ENCODE results near the gene LAMTOR2. TPM values are rescaled to one million over a fixed set of nuclear protein-coding genes. Genes with fewer than 3 reads are reported as not detected.

LAMTOR2 gene
- polyA plus RNA-seq, 1 donor from 2014 or later, result 81.3 TPM

DNA sequence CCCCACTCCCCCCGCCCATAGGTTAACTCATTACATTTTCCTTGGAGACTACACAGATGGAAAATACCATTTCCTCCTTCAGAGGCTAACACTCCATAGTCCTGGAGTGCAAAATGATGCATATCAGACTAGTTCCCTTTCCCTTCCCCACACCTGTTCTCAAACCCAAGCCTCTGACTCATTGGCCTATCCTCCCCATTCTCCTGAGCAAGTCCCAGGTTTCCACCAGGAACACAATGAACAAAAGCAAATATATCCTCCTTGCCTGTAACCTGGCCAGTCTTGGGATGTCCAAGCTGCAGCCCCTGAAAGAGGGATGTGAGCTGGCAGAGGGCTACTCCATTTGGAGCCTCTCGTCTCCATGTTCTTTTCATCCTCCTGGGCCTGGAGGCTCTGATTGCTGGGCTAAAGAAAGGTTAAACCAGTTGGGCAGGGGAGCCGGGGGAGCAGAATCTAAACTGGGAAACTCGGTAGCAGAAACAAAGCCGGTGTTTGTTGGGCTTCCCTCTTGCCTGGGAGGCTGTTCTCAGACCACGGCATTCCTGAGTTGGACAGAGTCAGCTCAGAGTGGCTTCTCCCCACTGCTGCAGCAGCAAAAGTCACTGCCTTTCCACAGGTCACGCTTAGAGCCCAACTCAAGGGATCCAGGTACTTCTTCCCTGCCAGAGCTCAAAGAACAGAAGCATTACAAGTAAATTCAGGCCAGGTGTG, 47.8 kb upstream of the LAMTOR2 start:
- H3K9me3 ChIP-seq (ENCODE audit: low read length), result no peaks in the 10 kb centered on the region
- H3K36me3 ChIP-seq (ENCODE audit: insufficient read depth, low read length), result no peaks in the 10 kb centered on the region
- no peak overlapping the region for H3K9ac ChIP-seq (ENCODE audit: low read length)
- no peak overlapping the region for H3K4me2 ChIP-seq (ENCODE audit: low read length)
- no peak overlapping the region for H3K27ac ChIP-seq (ENCODE audit: low read length)
- H3K4me3 ChIP-seq (ENCODE audit: low read length), result no peak overlapping the region
- no peaks in the 10 kb centered on the region for H3F3A ChIP-seq (ENCODE audit: insufficient read depth, low read length, poor library complexity, severe bottlenecking)
- no peaks in the 10 kb centered on the region for H3K27me3 ChIP-seq (ENCODE audit: insufficient read depth, low read depth, low read length)
- no peaks in the 10 kb centered on the region for H3K9me2 ChIP-seq (ENCODE audit: insufficient read depth, low read length)
- no peaks in the 10 kb centered on the region for H3K79me2 ChIP-seq (replicated peaks; ENCODE audit: insufficient read depth, low read length)
- no peaks in the 10 kb centered on the region for H4K20me1 ChIP-seq (ENCODE audit: insufficient read depth)
- TF ChIP-seq EP300 (conservative IDR thresholded peaks at IDR 0.05; ENCODE audit: poor library complexity, severe bottlenecking), result no peak
- TF ChIP-seq TAF1 (IDR thresholded peaks at IDR 0.05; ENCODE audit: low read depth), result no peak
- TF ChIP-seq, protein P1, sequence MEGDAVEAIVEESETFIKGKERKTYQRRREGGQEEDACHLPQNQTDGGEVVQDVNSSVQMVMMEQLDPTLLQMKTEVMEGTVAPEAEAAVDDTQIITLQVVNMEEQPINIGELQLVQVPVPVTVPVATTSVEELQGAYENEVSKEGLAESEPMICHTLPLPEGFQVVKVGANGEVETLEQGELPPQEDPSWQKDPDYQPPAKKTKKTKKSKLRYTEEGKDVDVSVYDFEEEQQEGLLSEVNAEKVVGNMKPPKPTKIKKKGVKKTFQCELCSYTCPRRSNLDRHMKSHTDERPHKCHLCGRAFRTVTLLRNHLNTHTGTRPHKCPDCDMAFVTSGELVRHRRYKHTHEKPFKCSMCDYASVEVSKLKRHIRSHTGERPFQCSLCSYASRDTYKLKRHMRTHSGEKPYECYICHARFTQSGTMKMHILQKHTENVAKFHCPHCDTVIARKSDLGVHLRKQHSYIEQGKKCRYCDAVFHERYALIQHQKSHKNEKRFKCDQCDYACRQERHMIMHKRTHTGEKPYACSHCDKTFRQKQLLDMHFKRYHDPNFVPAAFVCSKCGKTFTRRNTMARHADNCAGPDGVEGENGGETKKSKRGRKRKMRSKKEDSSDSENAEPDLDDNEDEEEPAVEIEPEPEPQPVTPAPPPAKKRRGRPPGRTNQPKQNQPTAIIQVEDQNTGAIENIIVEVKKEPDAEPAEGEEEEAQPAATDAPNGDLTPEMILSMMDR (IDR thresholded peaks at IDR 0.05; ENCODE audit: poor library complexity, severe bottlenecking), result no peak
- TF ChIP-seq MXI1 (conservative IDR thresholded peaks at IDR 0.05; ENCODE audit: poor library complexity, severe bottlenecking), result no peak
- no peak for TF ChIP-seq POLR2AphosphoS5 (IDR thresholded peaks at IDR 0.05)
- no peak for TF ChIP-seq RAD21 (conservative IDR thresholded peaks at IDR 0.05)
- no peak for TF ChIP-seq EZH2 (IDR thresholded peaks at IDR 0.05; ENCODE audit: borderline replicate concordance, insufficient read depth, low read length, poor library complexity, severe bottlenecking)
- TF ChIP-seq SMC3 (conservative IDR thresholded peaks at IDR 0.05; ENCODE audit: poor library complexity), result no peak
- TF ChIP-seq, protein P2, sequence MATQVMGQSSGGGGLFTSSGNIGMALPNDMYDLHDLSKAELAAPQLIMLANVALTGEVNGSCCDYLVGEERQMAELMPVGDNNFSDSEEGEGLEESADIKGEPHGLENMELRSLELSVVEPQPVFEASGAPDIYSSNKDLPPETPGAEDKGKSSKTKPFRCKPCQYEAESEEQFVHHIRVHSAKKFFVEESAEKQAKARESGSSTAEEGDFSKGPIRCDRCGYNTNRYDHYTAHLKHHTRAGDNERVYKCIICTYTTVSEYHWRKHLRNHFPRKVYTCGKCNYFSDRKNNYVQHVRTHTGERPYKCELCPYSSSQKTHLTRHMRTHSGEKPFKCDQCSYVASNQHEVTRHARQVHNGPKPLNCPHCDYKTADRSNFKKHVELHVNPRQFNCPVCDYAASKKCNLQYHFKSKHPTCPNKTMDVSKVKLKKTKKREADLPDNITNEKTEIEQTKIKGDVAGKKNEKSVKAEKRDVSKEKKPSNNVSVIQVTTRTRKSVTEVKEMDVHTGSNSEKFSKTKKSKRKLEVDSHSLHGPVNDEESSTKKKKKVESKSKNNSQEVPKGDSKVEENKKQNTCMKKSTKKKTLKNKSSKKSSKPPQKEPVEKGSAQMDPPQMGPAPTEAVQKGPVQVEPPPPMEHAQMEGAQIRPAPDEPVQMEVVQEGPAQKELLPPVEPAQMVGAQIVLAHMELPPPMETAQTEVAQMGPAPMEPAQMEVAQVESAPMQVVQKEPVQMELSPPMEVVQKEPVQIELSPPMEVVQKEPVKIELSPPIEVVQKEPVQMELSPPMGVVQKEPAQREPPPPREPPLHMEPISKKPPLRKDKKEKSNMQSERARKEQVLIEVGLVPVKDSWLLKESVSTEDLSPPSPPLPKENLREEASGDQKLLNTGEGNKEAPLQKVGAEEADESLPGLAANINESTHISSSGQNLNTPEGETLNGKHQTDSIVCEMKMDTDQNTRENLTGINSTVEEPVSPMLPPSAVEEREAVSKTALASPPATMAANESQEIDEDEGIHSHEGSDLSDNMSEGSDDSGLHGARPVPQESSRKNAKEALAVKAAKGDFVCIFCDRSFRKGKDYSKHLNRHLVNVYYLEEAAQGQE (IDR thresholded peaks at IDR 0.05; ENCODE audit: borderline replicate concordance), result no peak
- no peak overlapping the region for H2AFZ ChIP-seq (ENCODE audit: low read depth, low read length)

GRCh38 chr1:156009404-156009803, 45.2 kb upstream of the LAMTOR2 start:
- H3K27me3 ChIP-seq (ENCODE audit: insufficient read depth, low read depth, low read length), result no peaks in the 10 kb centered on the region
- no peak overlapping the region for H3K9ac ChIP-seq (ENCODE audit: low read length)
- H3F3A ChIP-seq (ENCODE audit: insufficient read depth, low read length, poor library complexity, severe bottlenecking), result no peaks in the 10 kb centered on the region
- no peak for TF ChIP-seq POLR2AphosphoS5 (IDR thresholded peaks at IDR 0.05)
- no peak for TF ChIP-seq SMC3 (conservative IDR thresholded peaks at IDR 0.05; ENCODE audit: poor library complexity)
- TF ChIP-seq, protein P1 (IDR thresholded peaks at IDR 0.05; ENCODE audit: poor library complexity, severe bottlenecking), result no peak
- H3K79me2 ChIP-seq (replicated peaks; ENCODE audit: insufficient read depth, low read length), result no peaks in the 10 kb centered on the region
- H2AFZ ChIP-seq (ENCODE audit: low read depth, low read length), result no peak overlapping the region
- H3K36me3 ChIP-seq (ENCODE audit: insufficient read depth, low read length), result no peaks in the 10 kb centered on the region
- no peaks in the 10 kb centered on the region for H4K20me1 ChIP-seq (ENCODE audit: insufficient read depth)
- no peak overlapping the region for H3K27ac ChIP-seq (ENCODE audit: low read length)
- no peak overlapping the region for H3K4me3 ChIP-seq (ENCODE audit: low read length)
- H3K4me2 ChIP-seq (ENCODE audit: low read length), result no peak overlapping the region
- no peaks in the 10 kb centered on the region for H3K9me3 ChIP-seq (ENCODE audit: low read length)
- no peaks in the 10 kb centered on the region for H3K9me2 ChIP-seq (ENCODE audit: insufficient read depth, low read length)
